A549 (cell line): Measurements from ENCODE around the gene TUBA4B. TPM values are rescaled to one million over a fixed set of nuclear protein-coding genes. Genes with fewer than 3 reads are reported as not detected.
A peak's percentile ranks its signal among the peaks of the same experiment; 100 is the strongest.

Experiments
- ATAC-seq, 2 experiments: fragments of 200-7000 bp in 1 of 2; fragments of >200 bp in 1 of 2; cut with Nextera tagmentation in 1 of 2; cut with Tn5 transposase in 1 of 2; 3 replicates each; pipeline versions ENCODE4 v1.8.0 to v1.9.1; 2018 to 2020; ENCODE audit warnings: mild to moderate bottlenecking in 1 of 2, moderate library complexity in 1 of 2
- CTCF ChIA-PET: fragments of 300-600 bp; sonication (Branson Sonifier 250); formaldehyde crosslinking; extraction: SDS; loops from one replicate; lab custom pipeline; 2021; ENCODE audit warnings: antibody characterized with exemption, inconsistent platforms; lab: Yijun Ruan, JAX
- POLR2A ChIA-PET: fragments of 350-600 bp; formaldehyde crosslinking; extraction: SDS; loops from one replicate; lab custom pipeline; 2021; ENCODE audit warnings: antibody characterized with exemption, inconsistent platforms; lab: Yijun Ruan, JAX
- DNase-seq, 2 experiments: peaks; one replicate each; pipeline versions ENCODE4 v3.0.0 to v3.0.0-alpha.2; 2011 to 2016; ENCODE audit warnings: low read depth in 1 of 2, low spot score in 1 of 2
- FAIRE-seq: peaks from 2 replicates; lab custom pipeline; 2011; peaks lifted over from hg19 to GRCh38; lab: Jason Lieb, UNC
- H3K27ac ChIP-seq, 2 experiments: fragments of >200 bp; sonication (Bioruptor Twin); formaldehyde crosslinking; 3 replicates each; pipeline ENCODE4 v1.5.1; 2016 to 2017
- H3K4me1 ChIP-seq: fragments of >200 bp; sonication (Bioruptor Twin); formaldehyde crosslinking; 3 replicates; pipeline ENCODE4 v1.6.1; 2016
- H3K4me2 ChIP-seq: fragments of >200 bp; sonication (Bioruptor Twin); formaldehyde crosslinking; 3 replicates; pipeline ENCODE4 v1.6.1; 2016
- H3K4me3 ChIP-seq: fragments of >200 bp; sonication (Bioruptor Twin); formaldehyde crosslinking; 3 replicates; pipeline ENCODE4 v1.5.1; 2016
- H3K9me3 ChIP-seq: fragments of >200 bp; sonication (Bioruptor Twin); formaldehyde crosslinking; 3 replicates; pipeline ENCODE4 v1.6.1; 2016
- BCL3 ChIP-seq: fragments of >200 bp; sonication (Bioruptor Twin); formaldehyde crosslinking; IDR thresholded peaks from 3 replicates; pipeline ENCODE4 v1.6.1; 2016
- BHLHE40 ChIP-seq: IDR thresholded peaks from 2 replicates; pipeline ENCODE4 v1.6.1; 2012; ENCODE audit warnings: low read depth, low read length, inconsistent platforms
- CEBPB ChIP-seq, 2 experiments: fragments of >200 bp in 1 of 2; sonication (Bioruptor Twin) in 1 of 2; formaldehyde crosslinking in 1 of 2; IDR thresholded peaks; 2 replicates each; pipeline ENCODE4 v1.6.1; 2012 to 2016
- CHD4 ChIP-seq: fragments of 200-600 bp; sonication (generic); IDR thresholded peaks from 2 replicates; pipeline ENCODE4 v1.6.1; 2016; ENCODE audit warnings: antibody characterized with exemption, mild to moderate bottlenecking, borderline replicate concordance
- EHF ChIP-seq: fragments of 250-450 bp; sonication (Bioruptor Pico); IDR thresholded peaks from 2 replicates; pipeline ENCODE4 v1.5.0; 2020; ENCODE audit warnings: mild to moderate bottlenecking
- EHMT2 ChIP-seq: fragments of 200-600 bp; sonication (generic); IDR thresholded peaks from 2 replicates; pipeline ENCODE4 v1.6.1; 2016; ENCODE audit warnings: antibody characterized with exemption, low read depth, mild to moderate bottlenecking, moderate library complexity
- EP300 ChIP-seq, 2 experiments: fragments of >200 bp; sonication (Bioruptor Twin); formaldehyde crosslinking; IDR thresholded peaks; 2 replicates in 1 of 2; 3 replicates in 1 of 2; pipeline ENCODE4 v1.6.1; 2016 to 2017
- ESRRA ChIP-seq: fragments of 150-350 bp; IDR thresholded peaks from 2 replicates; pipeline ENCODE4 v1.6.1; 2014; ENCODE audit warnings: mild to moderate bottlenecking, low read length, borderline replicate concordance
- FOSL2 ChIP-seq, 2 experiments: fragments of 450-650 bp in 1 of 2; fragments of >200 bp in 1 of 2; sonication (Bioruptor Twin) in 1 of 2; formaldehyde crosslinking; IDR thresholded peaks; 2 replicates each; pipeline versions ENCODE4 v1.5.0 to v1.6.1; 2016 to 2020; ENCODE audit warnings: mild to moderate bottlenecking in 1 of 2, moderate library complexity in 1 of 2
- FOXS1 ChIP-seq: fragments of 250-450 bp; sonication (Bioruptor Pico); IDR thresholded peaks from 2 replicates; pipeline ENCODE4 v1.5.0; 2020; ENCODE audit warnings: mild to moderate bottlenecking, moderate library complexity
- GATA3 ChIP-seq: IDR thresholded peaks from 2 replicates; pipeline ENCODE4 v1.6.1; 2012; ENCODE audit warnings: borderline replicate concordance
- HOXA7 ChIP-seq: fragments of 250-450 bp; sonication (Bioruptor Pico); IDR thresholded peaks from 2 replicates; pipeline ENCODE4 v1.5.0; 2020; ENCODE audit warnings: mild to moderate bottlenecking, moderate library complexity
- HOXB13 ChIP-seq: fragments of 250-450 bp; sonication (Bioruptor Pico); IDR thresholded peaks from 2 replicates; pipeline ENCODE4 v1.5.0; 2020; ENCODE audit warnings: low read depth, mild to moderate bottlenecking, moderate library complexity
- HOXB5 ChIP-seq: fragments of 250-450 bp; sonication (Bioruptor Pico); IDR thresholded peaks from 2 replicates; pipeline ENCODE4 v1.5.0; 2020; ENCODE audit warnings: mild to moderate bottlenecking, moderate library complexity
- JUN ChIP-seq, 2 experiments: fragments of >200 bp; sonication (Bioruptor Twin); formaldehyde crosslinking; IDR thresholded peaks; 2 replicates in 1 of 2; 3 replicates in 1 of 2; pipeline ENCODE4 v1.6.1; 2016 to 2017
- MAFK ChIP-seq: fragments of 450-650 bp; IDR thresholded peaks from 2 replicates; pipeline ENCODE4 v1.6.1; 2014; ENCODE audit not compliant: partially characterized antibody
- NFE2L2 ChIP-seq: fragments of 150-350 bp; conservative IDR thresholded peaks from 2 replicates; pipeline ENCODE4 v1.6.1; 2014; ENCODE audit warnings: low read length
- NPAS2 ChIP-seq: fragments of 250-450 bp; sonication (Bioruptor Pico); IDR thresholded peaks from 2 replicates; pipeline ENCODE4 v1.8.0; 2022; ENCODE audit warnings: mild to moderate bottlenecking, moderate library complexity, borderline replicate concordance
- NR3C1 ChIP-seq: fragments of >200 bp; sonication (Bioruptor Twin); formaldehyde crosslinking; IDR thresholded peaks from 3 replicates; pipeline ENCODE4 v1.6.1; 2017
- PHF8 ChIP-seq: fragments of 200-600 bp; sonication (generic); IDR thresholded peaks from 2 replicates; pipeline ENCODE4 v1.6.1; 2016; ENCODE audit warnings: low read depth, mild to moderate bottlenecking, antibody characterized with exemption, moderate library complexity, borderline replicate concordance
- POLR2A ChIP-seq: IDR thresholded peaks from 2 replicates; pipeline ENCODE4 v1.6.1; 2012; ENCODE audit warnings: mild to moderate bottlenecking, low read length
- RAD21 ChIP-seq, 2 experiments: fragments of >200 bp in 1 of 2; sonication (Bioruptor Twin) in 1 of 2; formaldehyde crosslinking in 1 of 2; IDR thresholded peaks in 1 of 2; conservative IDR thresholded peaks in 1 of 2; 2 replicates in 1 of 2; 3 replicates in 1 of 2; pipeline ENCODE4 v1.6.1; 2012 to 2018; ENCODE audit warnings: inconsistent platforms in 1 of 2
- RARB ChIP-seq: fragments of 250-450 bp; sonication (Bioruptor Pico); IDR thresholded peaks from 2 replicates; pipeline ENCODE4 v1.8.0; 2021; ENCODE audit warnings: mild to moderate bottlenecking, moderate library complexity
- REST ChIP-seq: fragments of 200-600 bp; sonication (generic); IDR thresholded peaks from 2 replicates; pipeline ENCODE4 v1.6.1; 2016; ENCODE audit warnings: antibody characterized with exemption, mild to moderate bottlenecking, moderate library complexity
- RFX5 ChIP-seq: fragments of 450-650 bp; IDR thresholded peaks from 2 replicates; pipeline ENCODE4 v1.7.1; 2014; ENCODE audit warnings: antibody characterized with exemption, mild to moderate bottlenecking, moderate library complexity
- SREBF2 ChIP-seq: fragments of 450-650 bp; IDR thresholded peaks from 2 replicates; pipeline ENCODE4 v1.6.1; 2014; ENCODE audit warnings: mild to moderate bottlenecking, moderate library complexity
- ZFP36 ChIP-seq: fragments of 450-650 bp; IDR thresholded peaks from 2 replicates; pipeline ENCODE4 v1.6.1; 2014; ENCODE audit warnings: borderline replicate concordance; ENCODE audit not compliant: partially characterized antibody
- ZNF302 ChIP-seq: fragments of 250-450 bp; sonication (Bioruptor Pico); IDR thresholded peaks from 2 replicates; pipeline ENCODE4 v1.9.0; 2021; ENCODE audit warnings: inconsistent platforms, mild to moderate bottlenecking, moderate library complexity
- ZSCAN20 ChIP-seq: fragments of 250-450 bp; sonication (Bioruptor Pico); IDR thresholded peaks from 2 replicates; pipeline ENCODE4 v1.8.0; 2022; ENCODE audit warnings: mild to moderate bottlenecking, moderate library complexity
- WGBS: methylation state at CpG from one replicate; pipeline ENCODE4 v1.1.6; 2017; ENCODE audit errors: missing lambda C conversion rate; 5-methylcytosine and 5-hydroxymethylcytosine counted together
- polyA plus RNA-seq, 4 experiments: library from polyadenylated mRNA; depleted of rRNA in 3 of 4; stranded (reverse); fragments of >200 nt; fragmentation: RNase III in 1 of 4; extraction: RNeasy Plus Mini Kit Qiagen cat#74134 plus additional on column Dnase treatment in 1 of 4; gene quantifications; 2 replicates in 3 of 4; 3 replicates in 1 of 4; pipeline ENCODE4 v1.2.3, GENCODE V29; 2011 to 2017
- TF ChIP-seq, protein P1 (sequence below): fragments of 150-350 bp; IDR thresholded peaks from 2 replicates; pipeline ENCODE4 v1.6.1; 2014; ENCODE audit warnings: low read depth, mild to moderate bottlenecking, low read length
- TF ChIP-seq, protein P2 (sequence below): fragments of 250-450 bp; sonication (Bioruptor Pico); IDR thresholded peaks from 2 replicates; pipeline ENCODE4 v1.5.0; 2020; ENCODE audit warnings: low read depth, mild to moderate bottlenecking, moderate library complexity
- TF ChIP-seq, protein P3 (sequence below): IDR thresholded peaks from 2 replicates; pipeline ENCODE4 v1.6.1; 2012

The TUBA4B gene
- polyA plus RNA-seq, 2 of the 4 experiments (the other 2 are of a cell fraction): 0.71 to 0.94 TPM

GRCh38 chr2:219273937-219274336 is 20.9 kb downstream of the TUBA4B start (continued):
- TF ChIP-seq BCL3 (0 out of 3 replicates have a peak, but pooled peaks have one; percentile 47), CHD4 (no peak), HOXB5 (CRISPR knock-in tag) (no peak), MAFK (no peak), PHF8 (no peak), FOXS1 (no peak), HOXA7 (CRISPR knock-in tag) (no peak), REST (no peak), ZFP36 (no peak), ZSCAN20 (CRISPR knock-in tag) (no peak), RARB (no peak), ZNF302 (CRISPR knock-in tag) (no peak), HOXB13 (no peak), BHLHE40 (no peak), NPAS2 (no peak), NFE2L2 (no peak)
- TF ChIP-seq, protein P1, sequence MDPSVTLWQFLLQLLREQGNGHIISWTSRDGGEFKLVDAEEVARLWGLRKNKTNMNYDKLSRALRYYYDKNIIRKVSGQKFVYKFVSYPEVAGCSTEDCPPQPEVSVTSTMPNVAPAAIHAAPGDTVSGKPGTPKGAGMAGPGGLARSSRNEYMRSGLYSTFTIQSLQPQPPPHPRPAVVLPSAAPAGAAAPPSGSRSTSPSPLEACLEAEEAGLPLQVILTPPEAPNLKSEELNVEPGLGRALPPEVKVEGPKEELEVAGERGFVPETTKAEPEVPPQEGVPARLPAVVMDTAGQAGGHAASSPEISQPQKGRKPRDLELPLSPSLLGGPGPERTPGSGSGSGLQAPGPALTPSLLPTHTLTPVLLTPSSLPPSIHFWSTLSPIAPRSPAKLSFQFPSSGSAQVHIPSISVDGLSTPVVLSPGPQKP: no peak
- TF ChIP-seq, protein P2, sequence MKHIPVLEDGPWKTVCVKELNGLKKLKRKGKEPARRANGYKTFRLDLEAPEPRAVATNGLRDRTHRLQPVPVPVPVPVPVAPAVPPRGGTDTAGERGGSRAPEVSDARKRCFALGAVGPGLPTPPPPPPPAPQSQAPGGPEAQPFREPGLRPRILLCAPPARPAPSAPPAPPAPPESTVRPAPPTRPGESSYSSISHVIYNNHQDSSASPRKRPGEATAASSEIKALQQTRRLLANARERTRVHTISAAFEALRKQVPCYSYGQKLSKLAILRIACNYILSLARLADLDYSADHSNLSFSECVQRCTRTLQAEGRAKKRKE (CRISPR knock-in tag): no peak

DNA sequence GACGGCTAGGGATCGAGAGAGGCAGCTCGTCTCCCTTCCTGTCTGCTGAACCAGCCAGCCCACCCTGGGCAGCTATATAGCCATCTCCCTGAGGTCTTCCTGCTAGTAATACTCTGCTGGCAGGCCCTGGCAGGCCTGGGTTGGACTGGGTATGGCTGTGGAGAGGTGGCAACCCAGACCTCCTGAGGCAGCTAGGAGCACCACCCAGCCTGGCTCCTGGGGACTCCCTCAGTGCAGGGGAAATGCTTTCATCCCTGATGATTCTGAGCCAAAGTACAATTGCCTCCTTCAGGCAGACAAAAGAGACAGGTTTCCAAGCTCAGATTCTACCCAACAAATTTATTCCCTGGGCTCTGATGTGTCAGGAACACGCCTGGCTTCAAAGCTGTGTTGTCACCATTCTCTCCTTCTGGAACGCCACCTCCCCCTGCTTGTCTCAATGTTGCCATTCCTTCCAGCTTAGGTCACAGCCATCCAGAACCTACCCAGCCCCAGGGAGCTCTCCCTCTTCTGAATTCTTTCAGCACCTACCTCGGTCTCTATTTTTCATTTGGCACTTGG is 21.4 kb downstream of the TUBA4B start:
- DNase-seq (peak; percentile 90 to 93), FAIRE-seq (peak; percentile 13), ATAC-seq (peak; percentile 64 to 68)
- ChIA-PET POLR2A (interaction anchor here (0.6 to 2.8 kb wide), 13 partner anchors 10 to 114 kb away, joined by 3 to 65 read pairs (median 7); partner anchors contain the start of genes ABCB6, ANKZF1, ATG9A and CNPPD1), CTCF (interaction anchor here (0.8 to 16.2 kb wide), 14 partner anchors 11 to 294 kb away, joined by 3 to 540 read pairs (median 6); partner anchors contain the start of genes ABCB6, ANKZF1, ATG9A and CNPPD1)
- Histone ChIP-seq H3K27ac (peak overlapping the region; percentile 96 to 99), H3K9me3 (no peaks in the 10 kb centered on the region), H3K4me1 (peaks cover 79% of the 10 kb centered on the region), H3K4me3 (peak overlapping the region; percentile 29), H3K4me2 (peak overlapping the region; percentile 95)
- WGBS: 6% methylated on average over 6 of the region's 6 CpGs
- TF ChIP-seq SREBF2: no peak
- no peak for TF ChIP-seq HOXA7 (CRISPR knock-in tag)
- TF ChIP-seq, protein P3, sequence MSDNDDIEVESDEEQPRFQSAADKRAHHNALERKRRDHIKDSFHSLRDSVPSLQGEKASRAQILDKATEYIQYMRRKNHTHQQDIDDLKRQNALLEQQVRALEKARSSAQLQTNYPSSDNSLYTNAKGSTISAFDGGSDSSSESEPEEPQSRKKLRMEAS: peak; percentile 73
- TF ChIP-seq HOXB5 (CRISPR knock-in tag): peak; percentile 24; the same call in 1 of the 2 replicates
- peak; percentile 2 to 23; a peak in 1 of 5 replicates for TF ChIP-seq RAD21 (conservative IDR thresholded peaks at IDR 0.05 in 1 of 2, IDR thresholded peaks at IDR 0.05 in 1 of 2)
- TF ChIP-seq NR3C1: no peak
- TF ChIP-seq ESRRA: no peak
- peak in 1 of 2 experiments; percentile 32; a peak in 1 of 4 replicates for TF ChIP-seq CEBPB (IDR thresholded peaks at IDR 0.05)
- TF ChIP-seq EHMT2: no peak
- TF ChIP-seq RFX5: no peak
- TF ChIP-seq EP300 (IDR thresholded peaks at IDR 0.05): peak in 1 of 2 experiments; percentile 74; a peak in 2 of 5 replicates
- no peak for TF ChIP-seq BHLHE40
- TF ChIP-seq JUN (IDR thresholded peaks at IDR 0.05): peak in 1 of 2 experiments; percentile 27; a peak in 1 of 5 replicates
- peak; percentile 28; the same call in 1 of the 2 replicates for TF ChIP-seq FOSL2 (IDR thresholded peaks at IDR 0.05)
- TF ChIP-seq FOSL2 (CRISPR knock-in tag; IDR thresholded peaks at IDR 0.05): peak; percentile 75
- no peak for TF ChIP-seq EHF (CRISPR knock-in tag)
- peak; percentile 11 for TF ChIP-seq MAFK
- TF ChIP-seq PHF8: no peak
- no peak for TF ChIP-seq POLR2A
- peak; percentile 66; the same call in 1 of the 2 replicates for TF ChIP-seq GATA3
- TF ChIP-seq RARB: no peak
